HepG2 (cell line): ENCODE results near the gene SFI1. TPM values are rescaled to one million over a fixed set of nuclear protein-coding genes. Genes with fewer than 3 reads are reported as not detected.

ENCODE experiments used
- ATAC-seq: fragments of 200-7000 bp; cut with Tn5 transposase; 3 replicates; pipeline ENCODE4 v1.9.1; 2020; ENCODE audit warnings: mild to moderate bottlenecking, moderate library complexity
- BruUV-seq: library from RNA; stranded (reverse); fragments of 400-500 nt; replicated peaks from 2 replicates; lab custom pipeline; 2021; lab: Mats Ljungman, UMichigan
- CTCF ChIA-PET: fragments of 300-600 bp; formaldehyde crosslinking; extraction: SDS; loops from one replicate; lab custom pipeline; 2021; ENCODE audit warnings: low total read pairs, inconsistent platforms, low intra/inter-chr PET ratio; lab: Yijun Ruan, JAX
- POLR2A ChIA-PET: fragments of 350-600 bp; sonication (Branson Sonifier 250); formaldehyde crosslinking; loops from one replicate; lab custom pipeline; 2020; ENCODE audit warnings: antibody characterized with exemption, inconsistent platforms; lab: Yijun Ruan, JAX
- DNase-seq: peaks from one replicate; pipeline ENCODE4 v3.0.0-alpha.2; 2015; ENCODE audit warnings: low spot score
- FAIRE-seq: peaks from 3 replicates; lab custom pipeline; 2011; peaks lifted over from hg19 to GRCh38; lab: Jason Lieb, UNC
- H2AFZ ChIP-seq: one replicate; pipeline ENCODE4 v1.6.1; 2011; ENCODE audit warnings: low read length, inconsistent platforms
- H3K27ac ChIP-seq: fragments of 300-600 bp; 3 replicates; pipeline ENCODE4 v1.8.0; 2011; ENCODE audit warnings: mixed run types, mild to moderate bottlenecking, mixed read lengths, low read length, inconsistent platforms; ENCODE audit not compliant: insufficient read depth; ENCODE audit errors: extremely low read length
- H3K27me3 ChIP-seq, 2 experiments: fragments of 200-600 bp in 1 of 2; 2 replicates in 1 of 2; 3 replicates in 1 of 2; pipeline versions ENCODE4 v1.6.0 to v1.8.0; 2011; ENCODE audit warnings: low read length in 2 of 2, mild to moderate bottlenecking in 2 of 2, moderate library complexity in 2 of 2, inconsistent platforms in 1 of 2; ENCODE audit not compliant: insufficient read depth in 2 of 2, control insufficient read depth in 1 of 2
- H3K36me3 ChIP-seq, 2 experiments: fragments of 200-600 bp in 1 of 2; replicated peaks in 1 of 2; 2 replicates in 1 of 2; 3 replicates in 1 of 2; pipeline versions ENCODE4 v1.5.1 to v1.8.0; 2011; ENCODE audit warnings: low read length in 2 of 2, inconsistent platforms in 1 of 2; ENCODE audit not compliant: insufficient read depth in 2 of 2, control insufficient read depth in 1 of 2
- H3K4me1 ChIP-seq: 2 replicates; pipeline ENCODE4 v1.5.1; 2012; ENCODE audit warnings: low read length, inconsistent platforms; ENCODE audit not compliant: insufficient read depth
- H3K4me2 ChIP-seq: 2 replicates; pipeline ENCODE4 v1.6.0; 2011; ENCODE audit warnings: low read depth, low read length, inconsistent platforms
- H3K4me3 ChIP-seq, 3 experiments: fragments of 200-600 bp in 1 of 3; sonication (generic), shearing (Covaris generic) in 1 of 3; replicated peaks in 1 of 3; 2 replicates each; pipeline ENCODE4 v1.5.1; 2011 to 2016; ENCODE audit warnings: low read length in 3 of 3, inconsistent platforms in 2 of 3, low read depth in 2 of 3, mild to moderate bottlenecking in 2 of 3, control low read depth in 1 of 3, mixed read lengths in 1 of 3; ENCODE audit not compliant: insufficient read depth in 1 of 3
- H3K79me2 ChIP-seq: one replicate; pipeline ENCODE4 v1.6.1; 2011; ENCODE audit warnings: low read length, inconsistent platforms; ENCODE audit not compliant: insufficient read depth
- H3K9ac ChIP-seq: 2 replicates; pipeline ENCODE4 v1.6.0; 2011; ENCODE audit warnings: mild to moderate bottlenecking, low read depth, low read length, inconsistent platforms; ENCODE audit not compliant: insufficient read depth
- H3K9me3 ChIP-seq: 2 replicates; pipeline ENCODE4 v1.5.1; 2012; ENCODE audit warnings: mild to moderate bottlenecking, low read length
- H4K20me1 ChIP-seq: 2 replicates; pipeline ENCODE4 v1.6.0; 2011; ENCODE audit warnings: inconsistent platforms, mild to moderate bottlenecking, low read length, moderate library complexity; ENCODE audit not compliant: insufficient read depth
- ARID5B ChIP-seq: IDR thresholded peaks from 2 replicates; pipeline ENCODE4 v1.4.0; 2020; ENCODE audit warnings: mild to moderate bottlenecking, missing genetic modification reagents
- DR1 ChIP-seq: sonication (generic); formaldehyde crosslinking; IDR thresholded peaks from 2 replicates; pipeline ENCODE4 v1.8.0; 2021; ENCODE audit warnings: mild to moderate bottlenecking, missing genetic modification reagents, inconsistent platforms
- GATAD2A ChIP-seq: IDR thresholded peaks from 2 replicates; pipeline ENCODE4 v1.6.1; 2016
- HNF4A ChIP-seq: sonication (generic); formaldehyde crosslinking; IDR thresholded peaks from 2 replicates; pipeline ENCODE4 v1.4.0; 2020; ENCODE audit warnings: missing genetic modification reagents
- MIXL1 ChIP-seq: IDR thresholded peaks from 2 replicates; pipeline ENCODE4 v1.6.1; 2016
- NR2F6 ChIP-seq, 2 experiments: IDR thresholded peaks; 2 replicates each; pipeline ENCODE4 v1.6.1; 2016; ENCODE audit warnings: antibody characterized with exemption in 1 of 2, mild to moderate bottlenecking in 1 of 2
- PAWR ChIP-seq: sonication (generic); formaldehyde crosslinking; IDR thresholded peaks from 2 replicates; pipeline ENCODE4 v1.4.0; 2020; ENCODE audit warnings: missing genetic modification reagents, mild to moderate bottlenecking, borderline replicate concordance
- RXRB ChIP-seq: IDR thresholded peaks from 2 replicates; pipeline ENCODE4 v1.6.1; 2016; ENCODE audit warnings: borderline replicate concordance, missing genetic modification reagents, missing compliant biosample characterization
- THAP11 ChIP-seq: IDR thresholded peaks from 2 replicates; pipeline ENCODE4 v1.6.1; 2016; ENCODE audit warnings: missing biosample characterization, missing genetic modification reagents
- ZBTB4 ChIP-seq: sonication (generic); formaldehyde crosslinking; IDR thresholded peaks from 2 replicates; pipeline ENCODE4 v1.4.0; 2020; ENCODE audit warnings: missing genetic modification reagents, mild to moderate bottlenecking, borderline replicate concordance
- ZNF614 ChIP-seq: IDR thresholded peaks from 2 replicates; pipeline ENCODE4 v1.6.1; 2018; ENCODE audit warnings: missing biosample characterization, missing genetic modification reagents, inconsistent platforms, borderline replicate concordance
- ZNF691 ChIP-seq: sonication (generic); formaldehyde crosslinking; IDR thresholded peaks from 2 replicates; pipeline ENCODE4 v1.4.0; 2020; ENCODE audit warnings: missing genetic modification reagents, low read depth, mild to moderate bottlenecking, borderline replicate concordance
- WGBS: methylation state at CpG from one replicate; pipeline ENCODE4 v1.1.6; 2017; ENCODE audit warnings: low lambda C conversion rate; 5-methylcytosine and 5-hydroxymethylcytosine counted together
- in situ Hi-C: cut with HindIII; loops from 2 replicates; pipeline ENCODE4 v1.10.0; 2017; ENCODE audit warnings: low pct_unique_long_range_greater_than_20kb; ENCODE audit not compliant: extremely low pct_ligation_motif_present
- intact Hi-C: fragments of 100-400 bp; cut with micrococcal nuclease; formaldehyde crosslinking; loops from one replicate; pipeline ENCODE4 v1.10.0; 2022; ENCODE audit not compliant: unreplicated experiment
- polyA plus RNA-seq, 8 experiments: library from polyadenylated mRNA; depleted of rRNA in 3 of 8; stranded (reverse) in 7 of 8; unstranded in 1 of 8; fragments of >200 nt; fragmentation: Illumina TruSeq in 4 of 8; extraction: Trizol in 4 of 8; gene quantifications; 2 replicates each; pipeline versions ENCODE4 v1.2.1 to v1.2.3, GENCODE V29; 2011 to 2016; ENCODE audit warnings: low read depth in 4 of 8, missing spikeins in 1 of 8, mixed read lengths in 1 of 8; ENCODE audit not compliant: insufficient read depth in 1 of 8
- total RNA-seq, 5 experiments: library from RNA; depleted of rRNA; stranded (reverse); fragments of >200 nt; fragmentation: Illumina TruSeq; extraction: Trizol; gene quantifications; 2 replicates each; pipeline ENCODE4 v1.2.3, GENCODE V29; 2016; ENCODE audit warnings: low read depth in 1 of 5

Gene SFI1
- total and polyA plus RNA-seq, 2 of the 13 experiments (the other 11 are each of a cell fraction or from before 2014, with no cell fraction given) = 20.5 to 40.1 TPM

- peak; percentile 73 for TF ChIP-seq ARID5B (CRISPR knock-in tag)
- peak; percentile 24; the same call in 1 of the 2 replicates for TF ChIP-seq GATAD2A (CRISPR knock-in tag)
- no peak for TF ChIP-seq DR1 (CRISPR knock-in tag)
- 0 out of 2 replicates have a peak, but pooled peaks have one; percentile 50 for TF ChIP-seq MIXL1 (CRISPR knock-in tag)
- TF ChIP-seq HNF4A (CRISPR knock-in tag) = peak; percentile 28
- peak; percentile 43 for TF ChIP-seq NR2F6 (IDR thresholded peaks at IDR 0.05)
- 0 out of 2 replicates have a peak, but pooled peaks have one; percentile 46 for TF ChIP-seq NR2F6 (CRISPR knock-in tag; IDR thresholded peaks at IDR 0.05)
These were observed 89.0 kb downstream of the SFI1 start (continued) for GRCh38 chr22:31585161-31585859.

GRCh38 chr22:31586137-31586920 is 90.0 kb downstream of the SFI1 start:
- Histone ChIP-seq H3K9ac (peak overlapping the region; percentile 56), H3K79me2 (no peaks in the 10 kb centered on the region), H3K9me3 (0 out of 2 replicates have a peak, but pooled peaks cover 5% of the 10 kb centered on the region), H4K20me1 (no peaks in the 10 kb centered on the region), H3K4me1 (peaks cover 82% of the 10 kb centered on the region), H3K27ac (peak overlapping the region; percentile 83), H3K27me3 (no peaks in the 10 kb centered on the region), H3K4me2 (peak overlapping the region; percentile 60), H3K4me3 (peak overlapping the region in 2 of 3 experiments; percentile 10 to 14; a peak in 3 of 6 replicates), H2AFZ (no peak overlapping the region), H3K36me3 (no peaks in the 10 kb centered on the region)
- DNase-seq (peak; percentile 84), FAIRE-seq (peak; percentile 73), ATAC-seq (peak; percentile 90)
- intact Hi-C loops (no loop called here), in situ Hi-C loops (no loop called here)
- WGBS = under 1% methylated on average over 7 of the region's 7 CpGs
- POLR2A ChIA-PET = interaction anchor here (2.0 kb wide), 1 partner anchor 44 kb away, joined by 9 read pairs; no protein-coding TSS in a partner anchor
- no TSS peak for BruUV-seq
- CTCF ChIA-PET = no interaction called here
- TF ChIP-seq ZBTB4 (no peak), ZNF614 (peak; percentile 69; the same call in 1 of the 2 replicates), NR2F6 (IDR thresholded peaks at IDR 0.05) (peak; percentile 93), NR2F6 (CRISPR knock-in tag; IDR thresholded peaks at IDR 0.05) (peak; percentile 94), ZNF691 (CRISPR knock-in tag) (peak; percentile 60; the same call in 1 of the 2 replicates), PAWR (CRISPR knock-in tag) (no peak), THAP11 (CRISPR knock-in tag) (0 out of 2 replicates have a peak, but pooled peaks have one; percentile 43), RXRB (peak; percentile 95)
